Upper lobe of right lung (tissue), 1 donor: ENCODE data around the gene SLBP. TPM values are rescaled to one million over a fixed set of nuclear protein-coding genes. Genes with fewer than 3 reads are reported as not detected.

Experiments
- ATAC-seq: fragments of 200-7000 bp; cut with Tn5 transposase; one replicate; pipeline ENCODE4 v1.9.1; 2020; ENCODE audit warnings: mild to moderate bottlenecking, moderate library complexity
- DNase-seq: peaks from one replicate; pipeline ENCODE4 v3.0.0-alpha.2; 2020
- H3K27ac ChIP-seq: fragments of 200-600 bp; one replicate; pipeline ENCODE4 v1.8.0; 2022
- H3K27me3 ChIP-seq: fragments of 200-600 bp; one replicate; pipeline ENCODE4 v1.8.0; 2022; ENCODE audit warnings: mild to moderate bottlenecking
- H3K36me3 ChIP-seq: fragments of 200-600 bp; one replicate; pipeline ENCODE4 v1.8.0; 2022
- H3K4me1 ChIP-seq: fragments of 200-600 bp; one replicate; pipeline ENCODE4 v1.8.0; 2022
- H3K4me3 ChIP-seq: fragments of 200-600 bp; one replicate; pipeline ENCODE4 v1.8.0; 2022; ENCODE audit warnings: mild to moderate bottlenecking
- H3K9me3 ChIP-seq: fragments of 200-600 bp; one replicate; pipeline ENCODE4 v1.8.0; 2022
- intact Hi-C: fragments of 100-400 bp; cut with DNase I; formaldehyde crosslinking; loops from one replicate; pipeline ENCODE4 v1.11.0; 2022
- total RNA-seq: library from RNA; stranded (reverse); fragmentation: NEBNext Ultra II Directional; extraction: Animal tissue kit (Norgen Biotek cat#: 25700); gene quantifications from one replicate; pipeline ENCODE4 v1.2.1, GENCODE V29; 2021
- TF ChIP-seq, protein P1 (sequence below): fragments of 200-600 bp; IDR thresholded peaks from one replicate; pipeline ENCODE4 v1.8.0; 2022; ENCODE audit warnings: antibody characterized with exemption
- donor health status: DM: no; HTN: yes; CAD: no; lungs with severe emphysema.

The SLBP gene
- total RNA-seq, 1 donor from 2014 or later, result 32.8 TPM

DNA sequence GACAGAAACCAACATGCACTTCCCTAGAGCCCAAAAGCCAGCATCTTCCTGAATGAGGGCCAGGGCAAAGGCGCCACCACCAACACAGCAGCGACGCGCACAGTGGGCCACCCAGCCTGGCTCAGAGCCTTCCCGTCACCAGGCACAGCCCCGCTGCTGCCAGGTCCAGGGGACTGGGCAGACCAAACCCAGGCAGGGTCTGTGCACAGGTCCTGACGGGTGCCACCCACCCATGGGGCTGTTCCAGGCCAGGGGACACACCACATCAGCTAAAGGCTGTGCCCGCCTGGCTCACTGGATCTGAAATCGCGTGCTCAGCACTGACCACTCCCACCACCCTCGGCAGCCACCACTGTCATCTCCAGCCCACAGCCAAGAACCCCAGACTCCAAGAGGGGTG lies 41.8 kb downstream of the SLBP start:
- H3K27me3 ChIP-seq, result no peaks in the 10 kb centered on the region
- H3K9me3 ChIP-seq, result no peaks in the 10 kb centered on the region
- H3K4me3 ChIP-seq, result no peak overlapping the region
- H3K36me3 ChIP-seq, result no peaks in the 10 kb centered on the region
- ATAC-seq, result peak; percentile 32
- H3K4me1 ChIP-seq, result no peaks in the 10 kb centered on the region
- TF ChIP-seq, protein P1, sequence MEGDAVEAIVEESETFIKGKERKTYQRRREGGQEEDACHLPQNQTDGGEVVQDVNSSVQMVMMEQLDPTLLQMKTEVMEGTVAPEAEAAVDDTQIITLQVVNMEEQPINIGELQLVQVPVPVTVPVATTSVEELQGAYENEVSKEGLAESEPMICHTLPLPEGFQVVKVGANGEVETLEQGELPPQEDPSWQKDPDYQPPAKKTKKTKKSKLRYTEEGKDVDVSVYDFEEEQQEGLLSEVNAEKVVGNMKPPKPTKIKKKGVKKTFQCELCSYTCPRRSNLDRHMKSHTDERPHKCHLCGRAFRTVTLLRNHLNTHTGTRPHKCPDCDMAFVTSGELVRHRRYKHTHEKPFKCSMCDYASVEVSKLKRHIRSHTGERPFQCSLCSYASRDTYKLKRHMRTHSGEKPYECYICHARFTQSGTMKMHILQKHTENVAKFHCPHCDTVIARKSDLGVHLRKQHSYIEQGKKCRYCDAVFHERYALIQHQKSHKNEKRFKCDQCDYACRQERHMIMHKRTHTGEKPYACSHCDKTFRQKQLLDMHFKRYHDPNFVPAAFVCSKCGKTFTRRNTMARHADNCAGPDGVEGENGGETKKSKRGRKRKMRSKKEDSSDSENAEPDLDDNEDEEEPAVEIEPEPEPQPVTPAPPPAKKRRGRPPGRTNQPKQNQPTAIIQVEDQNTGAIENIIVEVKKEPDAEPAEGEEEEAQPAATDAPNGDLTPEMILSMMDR, result no peak
- DNase-seq, result no peak
- intact Hi-C loops, result no loop called here
- no peak overlapping the region for H3K27ac ChIP-seq

GRCh38 chr4:1669850-1670249 lies 42.3 kb downstream of the SLBP start:
- Histone ChIP-seq H3K27me3 (no peaks in the 10 kb centered on the region), H3K36me3 (no peaks in the 10 kb centered on the region), H3K4me1 (no peaks in the 10 kb centered on the region), H3K9me3 (no peaks in the 10 kb centered on the region), H3K4me3 (no peak overlapping the region), H3K27ac (no peak overlapping the region)
- ATAC-seq (no peak), DNase-seq (no peak)
- TF ChIP-seq, protein P1, result no peak
- intact Hi-C loops, result no loop called here

DNA sequence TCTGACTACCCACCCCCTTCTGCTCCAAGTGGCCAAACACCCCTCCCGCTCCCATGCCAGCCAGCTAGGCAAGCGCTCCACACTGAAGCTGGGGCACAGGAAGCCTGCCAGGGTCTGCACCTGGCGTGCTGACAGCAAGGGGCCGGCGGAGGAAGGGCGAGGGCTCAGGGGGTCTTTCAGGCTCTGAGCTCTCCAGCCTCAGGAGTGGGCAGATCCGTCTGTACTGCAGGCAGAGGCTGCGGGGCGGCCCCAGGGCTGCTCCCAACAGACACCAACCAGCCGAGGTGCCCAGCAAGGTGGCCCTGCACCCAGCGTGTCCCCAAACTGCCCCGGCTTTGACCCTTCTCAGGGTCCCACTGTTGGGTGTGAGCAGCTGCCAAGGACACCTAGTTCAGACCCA lies 42.8 kb downstream of the SLBP start:
- ATAC-seq, result no peak
- Histone ChIP-seq H3K27ac (no peak overlapping the region), H3K4me1 (no peaks in the 10 kb centered on the region), H3K27me3 (no peaks in the 10 kb centered on the region), H3K9me3 (no peaks in the 10 kb centered on the region), H3K36me3 (no peaks in the 10 kb centered on the region), H3K4me3 (no peak overlapping the region)
- DNase-seq, result no peak
- intact Hi-C loops, result no loop called here
- TF ChIP-seq, protein P1, result no peak

- intact Hi-C loops, result no loop called here
- Histone ChIP-seq H3K36me3 (no peaks in the 10 kb centered on the region), H3K4me3 (no peak overlapping the region), H3K4me1 (no peaks in the 10 kb centered on the region), H3K9me3 (no peaks in the 10 kb centered on the region), H3K27me3 (no peaks in the 10 kb centered on the region), H3K27ac (no peak overlapping the region)
- DNase-seq (no peak), ATAC-seq (no peak)
- TF ChIP-seq, protein P1, result no peak
Measured at GRCh38 chr4:1668488-1668840, 43.7 kb downstream of the SLBP start.

DNA sequence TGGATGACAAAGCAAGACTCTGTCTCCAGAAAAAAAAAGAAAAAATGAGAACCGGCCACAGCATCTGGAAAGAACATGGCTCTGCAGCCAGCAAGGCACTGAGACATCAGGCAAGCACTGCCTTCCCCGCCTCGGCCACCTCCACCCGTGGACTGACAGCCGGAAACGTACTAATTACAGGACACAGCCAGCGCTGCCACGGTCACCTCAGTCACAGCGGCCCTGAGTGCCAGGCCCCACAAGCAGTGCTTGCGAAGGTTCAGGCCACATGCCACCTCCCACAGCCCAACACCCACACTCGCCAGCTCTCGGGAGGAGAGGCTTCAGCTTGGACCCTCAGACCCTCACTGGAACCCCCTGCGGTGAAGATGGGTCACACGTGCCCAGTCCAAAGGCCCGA lies 44.8 kb downstream of the SLBP start:
- Histone ChIP-seq H3K9me3 (no peaks in the 10 kb centered on the region), H3K4me1 (no peaks in the 10 kb centered on the region), H3K4me3 (no peak overlapping the region), H3K27me3 (no peaks in the 10 kb centered on the region), H3K27ac (no peak overlapping the region), H3K36me3 (no peaks in the 10 kb centered on the region)
- intact Hi-C loops, result no loop called here
- TF ChIP-seq, protein P1, result no peak
- ATAC-seq, result no peak
- DNase-seq, result no peak

DNA sequence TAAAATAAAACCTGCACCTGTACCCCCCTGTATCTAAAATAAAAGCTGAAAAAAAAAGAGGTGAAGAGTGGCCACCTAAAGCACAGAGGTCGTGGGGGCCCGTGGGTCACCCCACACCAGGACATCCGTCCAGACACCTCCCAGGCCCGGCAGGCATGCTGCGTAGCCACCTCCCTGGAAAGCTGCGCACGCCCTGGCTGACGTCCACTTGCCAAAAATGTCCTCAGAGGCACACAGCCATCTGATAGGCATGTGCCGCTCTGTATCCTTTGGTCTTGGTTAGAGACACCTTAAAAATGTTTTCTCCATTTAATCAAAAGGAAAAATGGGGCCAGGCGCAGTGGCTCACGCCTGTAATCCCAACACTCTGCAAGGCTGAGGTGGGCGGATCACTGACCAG lies 45.7 kb downstream of the SLBP start:
- Histone ChIP-seq H3K36me3 (no peaks in the 10 kb centered on the region), H3K27me3 (no peaks in the 10 kb centered on the region), H3K4me1 (no peaks in the 10 kb centered on the region), H3K9me3 (no peaks in the 10 kb centered on the region), H3K27ac (no peak overlapping the region), H3K4me3 (no peak overlapping the region)
- DNase-seq, result no peak
- TF ChIP-seq, protein P1, result no peak
- intact Hi-C loops, result no loop called here
- no peak for ATAC-seq
